Ishikawa (cell line): ENCODE data around the gene CAPN5.

Source experiments
- CEBPB ChIP-seq: IDR thresholded peaks from 2 replicates; pipeline ENCODE4 v1.6.1; 2012
- CREB1 ChIP-seq: IDR thresholded peaks from 2 replicates; pipeline ENCODE4 v1.6.1; 2012; ENCODE audit warnings: low read depth
- EGR1 ChIP-seq: IDR thresholded peaks from 2 replicates; pipeline ENCODE4 v1.6.1; 2012
- EP300 ChIP-seq: IDR thresholded peaks from 2 replicates; pipeline ENCODE4 v1.6.1; 2012; ENCODE audit warnings: borderline replicate concordance
- RAD21 ChIP-seq: IDR thresholded peaks from 2 replicates; pipeline ENCODE4 v1.6.1; 2012; ENCODE audit warnings: low read depth
- TAF1 ChIP-seq: IDR thresholded peaks from 2 replicates; pipeline ENCODE4 v1.6.1; 2012; ENCODE audit warnings: low read depth, mild to moderate bottlenecking
- TCF12 ChIP-seq: IDR thresholded peaks from 2 replicates; pipeline ENCODE4 v1.6.1; 2012; ENCODE audit warnings: low read depth
- TEAD4 ChIP-seq: IDR thresholded peaks from 2 replicates; pipeline ENCODE4 v1.6.1; 2012
- YY1 ChIP-seq: IDR thresholded peaks from 2 replicates; pipeline ENCODE4 v1.6.1; 2012; ENCODE audit warnings: low read depth
- ZBTB7A ChIP-seq: IDR thresholded peaks from 2 replicates; pipeline ENCODE4 v1.6.1; 2012; ENCODE audit warnings: low read depth
- TF ChIP-seq, protein P1 (sequence below): IDR thresholded peaks from 2 replicates; pipeline ENCODE4 v1.6.1; 2012
- TF ChIP-seq, protein P2 (sequence below): IDR thresholded peaks from 2 replicates; pipeline ENCODE4 v1.6.1; 2012; ENCODE audit warnings: low read depth, mild to moderate bottlenecking

DNA sequence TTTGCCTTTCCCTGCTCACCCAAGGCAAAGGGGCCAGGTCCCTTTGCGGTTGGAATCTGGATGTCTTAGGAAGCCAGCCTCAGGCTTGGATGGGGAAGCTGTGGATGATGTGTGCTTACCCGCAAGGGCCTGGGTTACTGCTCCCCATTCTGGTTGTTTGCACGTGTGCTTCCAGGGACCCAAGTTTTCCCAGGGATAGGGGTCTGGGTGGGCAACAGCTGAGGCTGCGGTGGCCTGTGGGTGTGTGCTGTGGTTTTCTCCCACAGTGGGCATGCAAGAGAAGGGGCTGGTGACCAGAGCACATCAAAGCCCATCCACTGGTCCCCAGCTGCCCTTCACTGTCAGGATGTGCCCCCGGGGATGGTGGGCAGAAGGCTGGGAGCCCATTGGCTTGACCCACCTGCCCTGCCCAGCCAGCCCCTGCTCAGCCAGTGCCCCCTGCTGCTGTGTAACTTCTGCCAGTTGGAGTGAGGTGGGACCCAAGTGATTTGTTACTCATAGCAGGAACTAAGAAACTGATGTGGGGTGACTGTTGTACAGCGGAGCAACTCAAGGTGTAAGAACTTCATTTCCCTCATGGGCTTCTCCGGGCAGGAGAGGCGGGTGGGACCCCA is 3.3 kb downstream of the CAPN5 start:
- no peak for TF ChIP-seq EGR1
- TF ChIP-seq, protein P1, sequence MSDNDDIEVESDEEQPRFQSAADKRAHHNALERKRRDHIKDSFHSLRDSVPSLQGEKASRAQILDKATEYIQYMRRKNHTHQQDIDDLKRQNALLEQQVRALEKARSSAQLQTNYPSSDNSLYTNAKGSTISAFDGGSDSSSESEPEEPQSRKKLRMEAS: no peak
- TF ChIP-seq TAF1: no peak
- TF ChIP-seq ZBTB7A: no peak
- no peak for TF ChIP-seq EP300
- TF ChIP-seq TCF12: no peak
- no peak for TF ChIP-seq YY1
- TF ChIP-seq TEAD4: no peak
- no peak for TF ChIP-seq RAD21
- TF ChIP-seq CEBPB: no peak
- TF ChIP-seq, protein P2, sequence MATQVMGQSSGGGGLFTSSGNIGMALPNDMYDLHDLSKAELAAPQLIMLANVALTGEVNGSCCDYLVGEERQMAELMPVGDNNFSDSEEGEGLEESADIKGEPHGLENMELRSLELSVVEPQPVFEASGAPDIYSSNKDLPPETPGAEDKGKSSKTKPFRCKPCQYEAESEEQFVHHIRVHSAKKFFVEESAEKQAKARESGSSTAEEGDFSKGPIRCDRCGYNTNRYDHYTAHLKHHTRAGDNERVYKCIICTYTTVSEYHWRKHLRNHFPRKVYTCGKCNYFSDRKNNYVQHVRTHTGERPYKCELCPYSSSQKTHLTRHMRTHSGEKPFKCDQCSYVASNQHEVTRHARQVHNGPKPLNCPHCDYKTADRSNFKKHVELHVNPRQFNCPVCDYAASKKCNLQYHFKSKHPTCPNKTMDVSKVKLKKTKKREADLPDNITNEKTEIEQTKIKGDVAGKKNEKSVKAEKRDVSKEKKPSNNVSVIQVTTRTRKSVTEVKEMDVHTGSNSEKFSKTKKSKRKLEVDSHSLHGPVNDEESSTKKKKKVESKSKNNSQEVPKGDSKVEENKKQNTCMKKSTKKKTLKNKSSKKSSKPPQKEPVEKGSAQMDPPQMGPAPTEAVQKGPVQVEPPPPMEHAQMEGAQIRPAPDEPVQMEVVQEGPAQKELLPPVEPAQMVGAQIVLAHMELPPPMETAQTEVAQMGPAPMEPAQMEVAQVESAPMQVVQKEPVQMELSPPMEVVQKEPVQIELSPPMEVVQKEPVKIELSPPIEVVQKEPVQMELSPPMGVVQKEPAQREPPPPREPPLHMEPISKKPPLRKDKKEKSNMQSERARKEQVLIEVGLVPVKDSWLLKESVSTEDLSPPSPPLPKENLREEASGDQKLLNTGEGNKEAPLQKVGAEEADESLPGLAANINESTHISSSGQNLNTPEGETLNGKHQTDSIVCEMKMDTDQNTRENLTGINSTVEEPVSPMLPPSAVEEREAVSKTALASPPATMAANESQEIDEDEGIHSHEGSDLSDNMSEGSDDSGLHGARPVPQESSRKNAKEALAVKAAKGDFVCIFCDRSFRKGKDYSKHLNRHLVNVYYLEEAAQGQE: no peak
- no peak for TF ChIP-seq CREB1
